Stimulated activated CD4-positive, alpha-beta T cell treated with anti-CD3 and anti-CD28 coated beads, Interleukin-1b, Interleukin-23, amount 100 ng/mL, for 1 hour (primary cell): ENCODE measurements around the gene KDM4C.

Source experiments
- DNase-seq, 2 donors: peaks; one replicate each; pipeline ENCODE4 v3.0.0-alpha.2; 2020; ENCODE audit warnings: low read depth in 2 of 2

Gene KDM4C

GRCh38 chr9:6869081-6869948, 111.5 kb downstream of the KDM4C start:
- DNase-seq, result no peak

DNA sequence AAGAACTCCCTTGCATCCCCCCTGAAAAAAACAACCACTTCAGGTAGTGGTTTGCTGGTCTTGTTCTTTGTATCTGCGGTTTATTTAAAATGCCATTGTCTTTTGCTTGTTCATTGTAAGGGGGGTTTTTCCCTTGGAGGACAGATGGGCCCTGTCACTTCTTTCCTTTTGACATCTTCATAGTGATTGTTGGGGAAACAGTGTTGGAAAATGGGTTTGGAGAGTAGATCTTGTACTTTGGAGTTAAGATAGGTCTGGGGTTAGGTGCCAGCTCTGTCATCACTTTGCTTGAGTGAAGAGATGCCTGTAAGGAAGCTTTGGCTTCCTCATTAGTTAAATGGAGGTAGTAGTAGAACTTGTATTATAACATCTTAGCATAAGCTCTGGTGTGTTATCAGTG, 112.4 kb downstream of the KDM4C start:
- DNase-seq, result no peak

DNA sequence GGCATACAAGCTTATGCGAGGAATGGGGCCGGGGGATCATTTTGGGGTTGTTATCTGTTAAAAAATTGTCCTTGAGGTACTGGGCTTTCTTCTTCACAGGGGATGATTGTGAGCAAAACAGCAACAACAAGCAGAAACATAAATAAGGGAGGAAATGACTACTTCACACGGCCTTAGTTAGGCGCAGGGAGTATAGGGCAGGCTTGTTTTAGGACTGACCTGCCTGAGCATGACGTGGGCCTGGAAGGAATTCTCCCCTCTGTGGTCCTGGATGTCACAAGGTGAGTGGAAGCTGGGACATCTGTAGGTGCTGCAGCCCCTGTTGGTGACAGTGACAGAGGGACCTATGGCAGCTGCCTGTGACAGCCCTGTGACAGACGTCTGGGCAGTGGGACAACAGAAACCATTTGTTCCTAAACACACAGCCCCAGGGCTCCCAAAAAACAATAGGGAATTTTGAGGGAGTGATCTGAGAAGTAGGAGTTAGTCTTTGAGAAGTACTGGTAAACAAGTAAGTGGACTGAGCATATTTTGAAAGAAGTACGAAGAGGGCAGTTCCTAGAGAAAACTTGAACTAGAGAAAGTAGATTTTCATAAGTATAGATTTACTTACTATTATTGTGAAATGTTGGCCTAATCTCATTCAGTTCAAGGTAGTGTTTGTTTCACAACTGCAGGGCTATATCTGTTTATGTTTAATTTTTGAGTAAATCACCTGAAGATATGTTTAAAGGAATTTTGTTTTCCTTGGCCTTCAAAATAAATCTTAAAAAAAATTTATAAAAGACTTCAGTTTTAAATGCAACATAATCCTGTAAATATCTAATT, 113.1 kb downstream of the KDM4C start:
- DNase-seq, result no peak

DNA sequence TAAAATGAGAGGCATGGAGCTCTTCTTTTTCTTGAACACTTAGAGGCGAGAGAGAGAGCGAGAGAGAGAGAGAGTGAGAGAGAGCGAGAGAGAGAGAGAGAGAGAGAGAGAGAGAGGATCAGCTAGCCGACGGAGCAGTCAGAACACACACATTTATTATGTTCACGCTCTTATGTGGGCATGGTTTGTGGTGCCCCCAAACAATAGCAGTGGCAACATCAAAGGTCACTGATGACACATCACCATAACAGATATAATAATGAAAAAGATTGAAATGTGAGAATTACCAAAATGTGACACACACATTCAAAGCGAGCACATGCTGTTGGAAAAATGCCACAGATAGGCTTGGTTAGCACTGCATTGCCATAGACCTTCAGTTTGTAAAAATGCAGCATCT, 116.1 kb downstream of the KDM4C start:
- DNase-seq, result no peak

- no peak for DNase-seq
These were observed 118.6 kb downstream of the KDM4C start for GRCh38 chr9:6876195-6876894.

GRCh38 chr9:6877671-6878161, 119.9 kb downstream of the KDM4C start:
- DNase-seq, result no peak

DNA sequence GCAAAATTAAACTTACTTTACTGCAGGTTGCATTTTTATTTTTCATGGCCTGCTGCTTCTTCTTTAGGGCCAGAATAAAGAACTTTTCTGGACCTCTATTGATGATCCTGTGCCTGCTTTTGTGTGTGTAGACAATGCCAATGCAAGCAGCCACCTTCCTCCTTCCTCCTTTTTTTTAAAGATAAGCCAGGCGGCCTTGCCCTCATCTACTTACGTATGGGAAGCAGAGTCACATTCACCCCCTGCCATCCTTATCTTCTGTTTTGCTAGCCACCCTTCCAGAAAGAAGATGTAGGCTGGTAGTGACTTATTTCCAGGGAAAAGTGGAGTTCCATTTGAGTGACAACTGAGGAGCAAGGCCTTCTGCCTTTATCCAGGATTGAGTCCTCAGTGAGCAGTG, 122.9 kb downstream of the KDM4C start:
- DNase-seq, result no peak

GRCh38 chr9:6884101-6884500, 126.3 kb downstream of the KDM4C start:
- DNase-seq, result no peak

DNA sequence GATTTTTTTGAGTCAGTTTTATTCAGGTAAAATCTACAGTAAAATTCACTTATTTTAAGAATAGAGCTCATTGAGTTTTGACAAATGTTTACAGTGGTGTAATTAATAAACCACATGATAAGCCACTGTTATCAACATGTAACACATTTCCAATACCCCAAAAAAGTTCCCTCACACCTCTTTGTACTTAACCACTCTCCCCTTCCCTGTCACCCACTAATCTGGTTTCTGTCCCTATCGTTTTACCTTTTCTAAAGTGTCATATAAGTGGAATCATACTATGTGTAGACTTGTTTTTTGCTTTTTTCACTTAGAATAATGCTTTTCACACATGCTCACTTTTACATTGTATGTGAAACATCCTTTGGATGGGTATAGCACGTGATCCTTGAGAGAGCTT, 127.2 kb downstream of the KDM4C start:
- DNase-seq, result no peak

- DNase-seq, result no peak
These were observed 129.3 kb downstream of the KDM4C start for GRCh38 chr9:6887051-6887450.

DNA sequence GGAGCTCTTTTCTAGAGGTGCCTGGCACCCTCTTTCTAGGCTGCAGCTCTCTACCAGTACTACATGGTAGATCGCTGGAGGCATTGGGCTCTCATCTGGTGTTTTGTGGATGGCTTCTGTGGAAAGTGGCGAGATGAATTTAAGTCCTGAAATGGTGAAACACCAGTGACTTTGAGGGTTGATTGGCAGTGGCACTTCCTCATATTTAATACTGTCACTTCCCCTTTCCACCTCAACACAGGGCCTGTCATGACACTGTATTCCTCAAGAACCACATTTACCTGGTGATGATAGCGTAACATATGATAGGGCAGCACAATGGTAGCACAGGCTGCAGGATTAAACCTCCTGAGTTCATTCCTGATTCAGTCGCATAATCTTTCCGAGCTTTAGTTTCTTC, 132.1 kb downstream of the KDM4C start:
- DNase-seq, result no peak

GRCh38 chr9:6893350-6894131, 135.8 kb downstream of the KDM4C start:
- no peak for DNase-seq

DNA sequence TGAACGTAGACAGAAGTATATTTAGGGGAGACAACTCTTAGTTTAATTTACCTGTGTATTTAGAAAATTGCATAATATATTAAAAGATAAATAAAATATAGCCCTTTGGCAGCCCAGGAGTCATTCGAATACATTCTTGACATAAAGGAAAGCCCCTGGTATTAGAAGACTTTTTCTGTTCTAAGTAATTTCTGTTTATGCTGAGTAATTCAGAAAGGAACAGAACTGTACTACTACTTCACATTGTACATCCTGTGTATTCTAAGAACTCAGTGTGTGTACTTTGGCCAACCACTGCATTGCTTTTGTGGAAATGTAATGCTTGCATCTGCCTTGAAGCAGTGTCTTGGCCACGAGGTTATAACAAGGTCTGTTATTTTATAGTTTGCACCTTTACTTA, 136.4 kb downstream of the KDM4C start:
- DNase-seq, result no peak

GRCh38 chr9:6895754-6896153, 138.0 kb downstream of the KDM4C start:
- DNase-seq, result no peak

DNA sequence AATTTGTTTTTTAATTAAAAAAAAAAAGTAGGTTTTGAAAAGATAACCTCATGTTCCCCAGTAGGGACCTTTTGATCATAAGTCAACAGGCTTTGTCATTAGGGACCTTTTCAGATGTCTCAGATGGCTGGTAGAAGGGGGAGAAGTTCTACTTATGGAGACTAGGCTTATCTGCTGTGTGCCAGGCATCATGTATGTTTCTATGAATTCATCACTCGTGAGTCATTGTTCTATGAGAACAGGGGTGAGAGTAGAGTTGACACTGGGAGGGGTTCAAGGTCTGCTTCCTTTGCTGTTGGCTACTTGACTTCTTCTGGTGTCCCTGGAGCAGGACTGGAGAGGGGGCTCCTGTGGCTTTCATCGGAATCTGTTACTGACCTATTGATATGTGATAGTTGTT, 138.8 kb downstream of the KDM4C start:
- DNase-seq, result no peak

DNA sequence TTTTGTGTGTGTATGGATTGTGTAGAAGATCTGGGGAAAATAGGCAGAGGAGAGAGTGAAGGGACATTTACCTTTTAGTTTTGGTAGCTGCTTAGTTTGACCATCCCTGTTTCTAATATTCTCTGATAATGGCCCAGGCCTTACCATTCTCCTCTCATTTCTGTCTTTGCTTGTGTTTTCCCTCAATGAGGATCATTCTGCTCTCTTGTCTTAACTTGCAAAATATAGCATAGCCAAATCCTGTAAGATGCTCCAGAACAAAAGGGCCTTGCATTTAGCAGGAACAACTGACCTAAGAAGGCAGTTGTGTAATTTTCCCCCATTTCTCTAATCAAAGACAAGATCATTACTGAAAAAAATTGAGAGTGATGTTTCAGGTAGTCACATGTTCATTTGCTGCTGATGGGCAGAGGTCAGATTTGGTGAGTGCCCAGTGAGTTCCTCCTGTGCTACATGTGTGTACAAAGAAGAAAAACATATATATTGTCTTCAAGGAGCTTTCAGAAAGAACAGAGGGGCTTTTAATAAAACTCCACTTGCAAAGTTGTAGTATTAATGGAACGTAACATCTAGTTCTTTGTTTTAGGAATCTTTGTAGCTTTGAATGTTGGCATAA, 139.5 kb downstream of the KDM4C start:
- no peak for DNase-seq

GRCh38 chr9:6897898-6898302, 140.1 kb downstream of the KDM4C start:
- no peak for DNase-seq

GRCh38 chr9:6899274-6899673, 141.5 kb downstream of the KDM4C start:
- no peak for DNase-seq

DNA sequence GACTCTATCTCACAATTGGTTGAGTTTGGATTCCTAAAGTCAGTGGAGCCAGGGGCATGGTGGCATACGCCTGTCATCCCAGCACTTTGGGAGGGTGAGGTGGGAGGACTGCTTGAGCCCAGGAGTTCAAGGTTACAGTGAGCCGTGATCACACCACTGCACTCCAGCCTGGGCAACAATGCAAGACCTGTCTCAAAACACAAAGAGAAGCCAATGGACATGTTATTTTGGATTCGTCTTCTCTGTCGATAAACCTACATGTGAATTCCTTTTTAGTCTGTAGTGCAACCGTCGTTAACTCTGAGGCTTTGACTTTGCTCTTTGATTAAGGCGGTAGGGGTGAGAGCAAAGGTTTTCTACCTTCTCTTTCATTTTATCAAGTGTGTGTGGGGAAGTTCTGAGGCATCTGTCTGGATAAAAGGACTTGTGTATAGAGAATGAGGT, 142.7 kb downstream of the KDM4C start:
- DNase-seq, result no peak

DNA sequence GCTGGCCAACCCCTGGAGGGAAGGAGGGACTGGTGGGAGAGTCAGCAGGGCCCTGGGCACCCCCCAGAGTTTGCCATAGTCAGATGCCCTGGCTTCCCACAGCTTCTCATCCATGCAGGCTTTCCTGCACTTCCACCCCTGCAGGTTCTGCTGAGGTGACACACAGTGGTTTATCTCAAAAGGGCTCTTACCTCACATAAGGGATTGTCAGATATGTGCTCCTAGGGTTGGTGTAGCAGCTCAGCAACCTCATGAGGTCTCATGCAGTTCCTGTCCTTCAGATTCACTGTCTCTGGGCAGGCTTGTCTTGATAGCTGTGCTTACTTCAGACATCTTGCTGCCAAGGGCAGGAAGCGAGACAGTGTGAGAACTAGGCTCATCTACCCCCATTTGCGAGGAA, 143.4 kb downstream of the KDM4C start:
- DNase-seq, result no peak

DNA sequence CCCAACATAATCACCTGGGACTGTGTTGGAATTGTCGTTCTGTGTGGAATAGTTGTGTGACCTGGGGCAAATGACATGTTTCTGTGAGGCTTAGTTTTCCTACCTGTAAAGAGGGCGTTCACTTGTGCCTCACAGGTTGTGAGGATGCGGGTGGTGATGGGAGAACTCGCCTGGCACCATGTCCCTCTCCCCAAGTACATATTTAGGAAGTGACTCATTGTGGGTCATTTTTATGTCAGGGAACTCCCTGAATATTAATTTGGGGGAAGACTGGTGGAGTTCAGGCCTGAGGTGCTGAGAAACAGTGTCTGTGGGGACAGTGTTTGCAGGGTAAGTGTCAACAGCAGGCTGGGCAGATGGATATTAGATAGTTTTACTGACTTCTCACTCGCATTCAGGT, 144.7 kb downstream of the KDM4C start:
- DNase-seq, result no peak
